ENCODE measurements around the gene CRMP1.

GRCh38 chr4:5801696-5802095 lies 91.2 kb downstream of the CRMP1 start:
- TF ChIP-seq POLR2AphosphoS5 (IDR thresholded peaks at IDR 0.05): no peak
- no peak for TF ChIP-seq CTCF (IDR thresholded peaks at IDR 0.05)
- TF ChIP-seq POLR2A (IDR thresholded peaks at IDR 0.05): no peak
- TF ChIP-seq EP300 (IDR thresholded peaks at IDR 0.05): no peak

Measured in stomach (tissue), 4 donors.